ENCODE results near the gene KCNH4. TPM values are rescaled to one million over a fixed set of nuclear protein-coding genes. Genes with fewer than 3 reads are reported as not detected.
A peak's percentile ranks its signal among the peaks of the same experiment; 100 is the strongest.

Gene KCNH4
- total RNA-seq, 2 donors from 2014 or later = 0.26 to 0.39 TPM

- H3K4me1 Mint-ChIP-seq (ENCODE audit: low read depth) = peaks cover 28% of the 10 kb centered on the region
- H3K4me3 Mint-ChIP-seq = peak overlapping the region in 1 of 2 donors; percentile 96
- H3K27ac Mint-ChIP-seq = no peak overlapping the region
- DNase-seq = no peak
- no peaks in the 10 kb centered on the region for H3K9me3 Mint-ChIP-seq
- H3K27me3 Mint-ChIP-seq (ENCODE audit: low read depth) = no peaks in the 10 kb centered on the region
- ATAC-seq (replicated peaks in 1 of 2) = no peak
- no peaks in the 10 kb centered on the region for H3K36me3 Mint-ChIP-seq (ENCODE audit: insufficient read depth in 2 of 2)
These were observed 69.7 kb downstream of the KCNH4 start for GRCh38 chr17:42111265-42111636.

DNA sequence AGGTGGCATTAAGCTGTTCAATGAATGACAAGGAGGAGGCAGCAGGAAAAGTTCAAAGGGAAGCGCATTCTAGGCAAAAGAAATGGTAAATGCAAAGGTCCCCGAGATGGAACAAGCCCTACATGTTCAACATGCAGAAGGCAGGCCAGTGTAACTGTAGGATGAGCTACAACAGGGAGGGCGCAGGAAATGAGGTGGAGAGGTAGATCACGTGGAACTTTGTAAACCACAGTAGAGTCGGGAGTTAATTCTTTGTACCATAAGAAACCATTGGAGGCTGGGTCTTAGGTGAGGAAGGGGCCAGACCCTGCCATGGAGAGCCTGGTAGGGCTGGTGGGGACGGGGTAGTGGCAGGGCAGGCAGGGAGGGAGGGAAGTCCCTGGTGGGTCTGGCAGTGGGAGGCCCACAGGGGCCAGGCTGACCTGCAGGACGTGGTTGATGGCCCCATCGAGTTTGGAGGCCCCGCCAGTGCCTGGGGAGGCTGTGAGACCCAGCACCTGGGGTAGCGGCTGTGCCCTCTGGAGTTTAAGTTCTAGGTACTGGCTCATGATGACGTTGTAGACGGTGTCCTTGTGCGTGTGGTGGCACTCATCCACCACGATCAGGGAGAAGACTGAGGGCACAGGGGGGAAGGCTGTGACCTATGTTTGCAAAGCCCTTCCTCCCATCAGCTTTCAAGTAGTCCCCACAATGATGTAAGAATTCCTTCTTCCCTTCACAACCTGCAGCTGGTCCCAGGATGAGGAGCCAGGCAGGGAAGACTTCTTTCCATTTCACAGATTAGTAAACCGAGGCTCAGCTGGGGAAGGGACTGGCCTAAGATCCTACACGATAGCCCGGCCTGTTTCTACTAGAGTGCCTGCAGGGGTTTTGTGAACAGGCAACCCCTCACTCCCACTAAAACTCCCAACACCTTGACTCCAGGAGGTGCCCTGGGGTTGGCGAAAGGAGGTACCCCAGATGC, 70.4 kb downstream of the KCNH4 start:
- no peaks in the 10 kb centered on the region for H3K36me3 Mint-ChIP-seq (ENCODE audit: insufficient read depth in 2 of 2)
- peak overlapping the region; percentile 4 for H3K27ac Mint-ChIP-seq
- peak overlapping the region; percentile 15 to 36 for H3K4me3 Mint-ChIP-seq
- H3K9me3 Mint-ChIP-seq = no peaks in the 10 kb centered on the region
- ATAC-seq (replicated peaks in 1 of 2) (no peak), DNase-seq (no peak)
- H3K27me3 Mint-ChIP-seq (ENCODE audit: low read depth) = no peaks in the 10 kb centered on the region
- H3K4me1 Mint-ChIP-seq (ENCODE audit: low read depth) = peaks cover 28% of the 10 kb centered on the region

DNA sequence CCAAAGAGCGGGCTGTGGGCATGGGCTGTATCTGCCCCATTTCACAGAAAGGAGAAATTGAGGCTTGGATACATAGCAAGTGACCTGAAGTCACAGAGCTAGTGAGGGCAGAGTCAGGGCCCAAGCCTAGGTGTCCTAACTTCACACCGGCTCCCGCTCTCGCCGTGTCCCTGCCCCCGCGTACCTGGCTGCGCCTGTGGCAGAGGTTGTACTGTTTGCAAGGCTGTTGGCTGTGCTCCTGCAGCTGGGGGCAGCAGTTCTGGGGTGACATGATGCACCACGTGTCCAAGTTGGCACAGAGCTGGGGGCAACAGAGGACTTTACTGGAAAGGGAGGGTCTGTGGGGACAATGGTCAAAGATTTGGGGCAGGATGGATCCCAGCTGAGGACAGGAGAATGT, 71.9 kb downstream of the KCNH4 start:
- Mint-ChIP-seq H3K36me3 (ENCODE audit: insufficient read depth in 2 of 2) (no peaks in the 10 kb centered on the region), H3K27me3 (ENCODE audit: low read depth) (no peaks in the 10 kb centered on the region), H3K4me3 (no peak overlapping the region), H3K9me3 (no peaks in the 10 kb centered on the region), H3K27ac (no peak overlapping the region), H3K4me1 (ENCODE audit: low read depth) (peaks cover 28% of the 10 kb centered on the region)
- no peak for DNase-seq
- ATAC-seq (replicated peaks in 1 of 2) = no peak

GRCh38 chr17:42107597-42108576, 73.1 kb downstream of the KCNH4 start:
- H3K4me1 Mint-ChIP-seq (ENCODE audit: low read depth) = peaks cover 28% of the 10 kb centered on the region
- H3K27ac Mint-ChIP-seq = no peak overlapping the region
- no peaks in the 10 kb centered on the region for H3K27me3 Mint-ChIP-seq (ENCODE audit: low read depth)
- peak overlapping the region; percentile 45 to 74 for H3K4me3 Mint-ChIP-seq
- ATAC-seq (replicated peaks in 1 of 2) (peak; percentile 86 to 90), DNase-seq (peak; percentile 95 to 97)
- no peaks in the 10 kb centered on the region for H3K36me3 Mint-ChIP-seq (ENCODE audit: insufficient read depth in 2 of 2)
- H3K9me3 Mint-ChIP-seq = no peaks in the 10 kb centered on the region

DNA sequence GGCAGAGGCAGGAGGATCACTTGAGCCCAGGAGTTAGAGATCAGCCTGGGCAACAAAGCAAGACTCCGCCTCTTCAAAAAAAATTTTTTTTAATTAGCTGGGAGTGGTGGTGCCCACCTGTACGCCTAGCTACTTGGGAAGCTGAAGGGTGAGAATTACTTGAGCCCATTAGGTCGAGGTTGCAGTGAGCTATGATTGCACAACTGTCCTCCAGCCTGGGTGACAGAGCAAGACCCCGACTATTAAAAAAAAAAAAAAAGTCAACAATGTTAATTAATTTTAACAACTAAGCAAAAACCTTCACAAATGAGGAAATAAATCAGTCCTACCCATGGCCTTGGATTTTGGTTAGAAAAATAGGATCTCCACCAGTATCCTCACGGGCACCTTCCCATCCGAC, 73.8 kb downstream of the KCNH4 start:
- H3K27me3 Mint-ChIP-seq (ENCODE audit: low read depth) = no peaks in the 10 kb centered on the region
- peak overlapping the region in 1 of 2 donors; percentile 74 for H3K4me3 Mint-ChIP-seq
- H3K27ac Mint-ChIP-seq = no peak overlapping the region
- H3K4me1 Mint-ChIP-seq (ENCODE audit: low read depth) = peaks cover 22% of the 10 kb centered on the region
- ATAC-seq (replicated peaks in 1 of 2) (no peak), DNase-seq (no peak)
- no peaks in the 10 kb centered on the region for H3K36me3 Mint-ChIP-seq (ENCODE audit: insufficient read depth in 2 of 2)
- H3K9me3 Mint-ChIP-seq = no peaks in the 10 kb centered on the region

Other genes with a start within 250 kb of the KCNH4 start
- 10 to 100 TPM; 51.4 to 53.8 TPM for gene CNP, start 214.3 kb downstream of the KCNH4 start, total RNA-seq
- gene DNAJC7, start 163.7 kb downstream of the KCNH4 start, total RNA-seq = 100 to 1,000 TPM; 106 to 117 TPM
- 10 to 100 TPM; 18.6 to 24.3 TPM for gene NKIRAS2, start 161.1 kb downstream of the KCNH4 start, total RNA-seq
- 1 to 10 TPM in 1 of 2 donors, under 1 TPM in 1; 0.86 to 1.3 TPM for gene C17orf113, start 130.5 kb downstream of the KCNH4 start, total RNA-seq
- 1 to 10 TPM; 1.1 to 1.6 TPM for gene ZNF385C, start 82.7 kb downstream of the KCNH4 start, total RNA-seq
- 10 to 100 TPM; 33.2 to 62.0 TPM for gene DHX58, start 68.4 kb downstream of the KCNH4 start, total RNA-seq
- gene KAT2A, start 59.8 kb downstream of the KCNH4 start, total RNA-seq = 10 to 100 TPM; 33.3 to 41.4 TPM
- under 1 TPM in 1 of 2 donors, not detected in 1; 0.28 TPM for gene HSPB9, start 58.3 kb downstream of the KCNH4 start, total RNA-seq
- 10 to 100 TPM; 35.1 to 44.1 TPM for gene RAB5C, start 26.2 kb downstream of the KCNH4 start, total RNA-seq
- gene HCRT, start 4.3 kb upstream of the KCNH4 start, total RNA-seq = not detected
- 10 to 100 TPM; 17.3 to 18.8 TPM for gene GHDC, start 13.4 kb upstream of the KCNH4 start, total RNA-seq
- 100 to 1,000 TPM; 252 to 269 TPM for gene STAT5B, start 95.2 kb upstream of the KCNH4 start, total RNA-seq
- 100 to 1,000 TPM; 243 to 264 TPM for gene STAT5A, start 107.4 kb upstream of the KCNH4 start, total RNA-seq
- gene STAT3, start 207.3 kb upstream of the KCNH4 start, total RNA-seq = 100 to 1,000 TPM; 346 to 380 TPM
- 1 to 10 TPM; 2.4 to 4.3 TPM for gene CAVIN1, start 242.1 kb upstream of the KCNH4 start, total RNA-seq

Data from activated T-cell treated with anti-CD3 and anti-CD28 coated beads, Interleukin-2, amount 50 U/mL, for 72 hours (primary cell).